HCEC 1CT (cell line): ENCODE results near the gene EXOC6B.
A peak's percentile ranks its signal among the peaks of the same experiment; 100 is the strongest.
"Not testable (repeated sequence)": the region's sequence is repeated elsewhere in the genome, so short reads cannot be mapped to it uniquely, and the experiment has no call there.

Source experiments
- DNase-seq: peaks from one replicate; pipeline ENCODE4 v3.0.0-alpha.2; 2017

EXOC6B gene

GRCh38 chr2:72602711-72603110 is 223.1 kb downstream of the EXOC6B start:
- DNase-seq, result no peak

DNA sequence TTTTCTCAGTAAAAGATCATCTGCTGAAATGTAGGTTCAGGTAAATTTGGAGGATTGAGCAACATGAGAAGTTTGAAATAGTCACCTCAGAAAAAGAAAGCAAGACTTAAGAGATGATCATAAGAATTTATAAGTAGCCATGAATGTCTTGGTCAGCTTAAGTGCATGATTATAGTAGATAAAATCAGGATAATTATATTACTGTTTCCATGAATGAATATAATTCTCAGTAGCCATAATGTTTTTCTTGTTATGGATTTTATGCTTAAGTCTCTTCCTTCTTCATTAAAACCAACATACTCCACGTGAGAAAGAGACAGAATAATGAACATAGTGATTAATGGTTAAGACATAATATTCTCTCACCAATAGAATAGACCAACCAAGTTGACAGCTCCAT is 223.7 kb downstream of the EXOC6B start:
- DNase-seq, result no peak

- not testable (repeated sequence) for DNase-seq
Measured at GRCh38 chr2:72583836-72584235, 242.0 kb downstream of the EXOC6B start.

DNA sequence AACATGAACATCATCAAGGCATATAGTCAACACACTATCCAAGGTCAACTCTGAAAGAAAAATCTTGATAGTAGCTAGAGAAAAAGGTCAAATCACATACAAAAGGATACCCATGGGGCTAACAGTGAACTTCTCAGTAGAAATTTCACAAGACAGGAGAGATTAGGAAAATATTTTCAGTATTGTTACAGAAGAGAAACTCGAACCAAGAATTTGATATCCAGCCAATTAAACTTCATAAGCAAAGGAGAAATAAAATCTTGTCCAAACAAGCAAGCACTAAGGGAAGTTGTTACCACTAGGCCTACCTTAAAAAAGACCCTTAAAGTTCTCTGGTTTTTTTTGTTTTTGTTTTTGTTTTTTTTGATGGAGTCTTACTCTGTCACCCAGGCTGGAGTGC is 242.5 kb downstream of the EXOC6B start:
- no peak for DNase-seq

DNA sequence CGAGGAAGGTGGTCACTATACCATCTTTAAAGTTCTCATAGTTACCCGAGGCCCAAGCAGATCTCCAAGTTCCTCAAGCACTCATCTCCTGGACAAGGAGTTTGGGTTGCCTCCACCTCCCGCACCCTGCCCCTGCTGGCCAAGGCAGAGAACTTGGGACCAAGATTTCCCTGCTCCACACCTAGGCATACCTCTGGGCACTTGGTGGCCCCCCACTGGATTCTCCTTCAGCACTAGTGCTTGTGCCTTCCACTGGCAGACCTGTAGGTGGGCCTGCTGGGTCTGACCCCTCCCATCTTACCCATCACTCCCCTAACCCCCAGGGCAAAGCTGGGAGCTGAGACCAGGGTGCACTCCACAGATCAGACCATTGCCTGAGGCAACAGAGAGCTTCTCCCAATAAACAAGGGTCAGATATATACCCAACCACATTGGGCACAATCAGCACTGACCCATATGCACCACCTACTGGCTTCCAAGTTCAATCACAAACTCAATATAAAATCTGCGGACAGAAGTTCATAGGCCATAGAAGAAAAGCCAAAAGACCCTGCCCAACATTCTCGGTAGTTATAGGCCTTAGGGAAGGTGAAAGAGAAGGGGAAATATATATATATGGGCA is 244.2 kb downstream of the EXOC6B start:
- DNase-seq, result no peak

DNA sequence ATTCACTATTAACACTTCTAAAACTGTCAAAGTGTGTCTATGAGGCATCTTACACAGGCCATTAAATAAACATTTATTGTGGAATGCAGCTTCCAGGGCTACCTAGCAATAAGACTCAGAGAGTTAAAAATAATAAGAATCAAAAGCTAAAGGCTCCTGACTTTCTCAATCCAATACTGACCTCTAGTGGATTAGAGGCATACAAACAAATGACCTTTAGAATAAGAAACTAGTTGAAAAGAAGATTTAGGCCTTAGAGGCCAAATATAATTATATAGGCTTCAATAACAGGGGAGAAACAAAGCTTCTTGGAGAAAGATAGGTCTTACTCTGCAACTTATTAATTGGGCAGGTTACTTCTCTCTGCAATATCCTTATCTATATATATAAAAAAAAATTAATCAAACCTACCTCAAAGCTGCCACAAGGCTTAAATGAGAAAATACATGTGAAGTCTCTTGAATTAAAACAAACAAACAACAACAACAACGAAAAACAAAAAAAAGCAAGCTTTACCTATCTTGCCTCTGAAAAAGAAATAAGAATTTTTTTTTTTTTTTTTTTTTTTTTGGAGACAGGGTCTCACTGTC is 246.1 kb downstream of the EXOC6B start:
- DNase-seq, result peak; percentile 65

DNA sequence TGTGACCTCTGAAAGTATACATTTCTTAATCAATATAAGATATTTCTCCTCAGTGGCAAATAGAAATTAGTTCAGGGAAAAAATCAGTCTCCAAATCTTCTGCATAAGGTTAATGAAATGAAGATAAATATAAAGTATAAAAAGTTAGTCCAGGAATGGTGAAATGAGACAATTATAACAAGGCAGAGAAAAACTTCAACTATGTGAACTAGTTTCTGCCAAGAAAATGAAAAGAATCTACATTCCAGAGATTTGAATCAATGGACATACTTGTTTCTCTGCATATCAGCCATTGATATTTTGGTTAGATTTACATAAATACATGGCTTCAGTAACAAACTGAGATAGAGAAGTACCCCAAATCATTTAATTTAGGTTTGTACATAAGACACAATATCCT is 249.0 kb downstream of the EXOC6B start:
- peak; percentile 39 for DNase-seq

DNA sequence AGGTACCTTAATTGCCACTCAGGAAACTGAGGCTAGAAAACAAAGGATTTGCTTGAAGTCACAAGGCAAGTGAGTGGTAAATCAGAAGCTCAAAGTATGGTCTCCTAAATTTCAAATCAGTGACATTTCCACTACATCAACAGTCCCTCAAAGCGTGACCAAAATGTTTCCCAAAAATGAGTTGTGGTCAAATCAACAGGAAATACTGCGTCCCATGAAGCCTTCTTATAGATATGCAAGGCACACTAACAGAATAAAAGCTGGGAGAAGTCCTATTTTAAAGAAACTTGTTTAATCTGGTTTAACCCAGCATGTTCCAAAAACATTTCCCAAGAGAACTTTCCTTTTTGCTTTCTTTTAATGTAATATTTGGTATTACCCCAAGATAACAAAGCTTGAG is 249.4 kb downstream of the EXOC6B start:
- DNase-seq, result no peak

GRCh38 chr2:72574886-72575285 is 250.9 kb downstream of the EXOC6B start:
- DNase-seq, result no peak

- DNase-seq, result no peak
Measured at GRCh38 chr2:72573232-72573631, 252.6 kb downstream of the EXOC6B start.

- DNase-seq, result no peak
Measured at GRCh38 chr2:72572501-72572900, 253.3 kb downstream of the EXOC6B start.

DNA sequence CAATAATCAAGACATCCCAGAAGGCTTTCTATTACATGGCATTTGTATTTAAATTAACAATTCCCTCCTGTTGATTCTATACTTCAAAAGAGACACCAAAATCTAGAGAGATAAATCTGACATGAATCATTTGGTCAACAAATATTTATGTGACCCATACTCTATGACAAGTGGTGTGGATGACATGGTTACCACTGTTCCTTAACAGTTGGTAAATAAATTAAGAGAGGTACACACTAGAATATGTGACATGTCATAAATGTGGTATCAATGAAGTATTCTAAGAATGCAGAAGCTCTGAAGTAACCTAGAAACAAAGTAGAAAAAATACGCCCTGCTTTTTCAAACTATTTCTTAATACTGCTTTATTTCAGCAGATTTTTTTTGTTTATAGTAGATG is 255.4 kb downstream of the EXOC6B start:
- peak; percentile 6 for DNase-seq

- no peak for DNase-seq
Measured at GRCh38 chr2:72562451-72563153, 263.2 kb downstream of the EXOC6B start.

- DNase-seq, result peak; percentile 80
Measured at GRCh38 chr2:72561621-72562318, 264.1 kb downstream of the EXOC6B start.

- DNase-seq, result no peak
Measured at GRCh38 chr2:72555943-72556342, 269.9 kb downstream of the EXOC6B start.

DNA sequence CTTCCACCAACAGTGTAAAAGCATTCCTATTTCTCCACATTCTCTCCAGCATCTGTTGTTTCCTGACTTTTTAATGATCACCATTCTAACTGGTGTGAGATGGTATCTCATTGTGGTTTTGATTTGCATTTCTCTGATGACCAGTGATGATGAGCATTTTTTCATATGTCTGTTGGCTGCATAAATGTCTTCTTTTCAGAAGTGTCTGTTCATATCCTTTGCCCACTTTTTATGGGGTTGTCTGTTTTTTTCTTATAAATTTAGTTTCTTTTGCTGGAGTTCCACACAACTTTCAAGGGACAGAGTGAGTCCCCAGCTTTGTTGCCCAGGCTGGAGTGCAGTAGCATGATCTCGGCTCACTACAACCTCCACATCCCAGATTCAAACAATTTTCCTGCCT is 270.5 kb downstream of the EXOC6B start:
- not testable (repeated sequence) for DNase-seq

DNA sequence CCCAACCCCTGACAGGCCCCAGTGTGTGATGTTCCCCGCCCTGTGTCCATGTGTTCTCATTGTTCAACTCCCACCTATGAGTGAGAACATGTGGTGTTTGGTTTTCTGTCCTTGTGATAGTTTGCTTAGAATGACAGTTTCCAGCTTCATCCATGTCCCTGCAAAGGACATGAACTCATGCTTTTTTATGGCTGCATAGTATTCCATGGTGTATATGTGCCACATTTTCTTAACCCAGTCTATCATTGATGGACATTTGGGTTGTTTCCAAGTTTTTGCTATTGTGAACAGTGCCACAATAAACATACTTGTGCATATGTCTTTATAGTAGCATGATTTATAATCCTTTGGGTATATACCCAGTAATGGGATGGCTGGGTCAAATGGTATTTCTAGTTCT is 270.9 kb downstream of the EXOC6B start:
- not testable (repeated sequence) for DNase-seq

DNA sequence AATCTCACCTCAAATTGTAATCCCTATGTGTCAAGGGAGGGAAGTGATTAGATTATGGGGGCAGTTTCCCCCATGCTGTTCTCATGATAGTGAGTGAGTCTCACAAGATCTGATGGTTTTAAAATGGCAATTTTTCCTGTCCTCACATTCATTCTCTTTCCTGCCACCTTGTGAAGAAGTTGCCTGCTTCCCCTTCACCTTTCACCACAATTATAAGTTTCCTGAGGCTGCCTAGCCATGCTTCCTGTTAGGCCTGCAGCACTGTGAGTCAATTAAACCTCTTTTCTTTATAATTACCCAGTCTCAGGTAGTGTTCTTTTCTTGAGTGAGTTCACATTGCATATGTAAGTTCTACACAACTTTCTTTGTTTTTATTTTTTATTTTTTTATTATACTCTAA is 271.5 kb downstream of the EXOC6B start:
- DNase-seq, result no peak

DNA sequence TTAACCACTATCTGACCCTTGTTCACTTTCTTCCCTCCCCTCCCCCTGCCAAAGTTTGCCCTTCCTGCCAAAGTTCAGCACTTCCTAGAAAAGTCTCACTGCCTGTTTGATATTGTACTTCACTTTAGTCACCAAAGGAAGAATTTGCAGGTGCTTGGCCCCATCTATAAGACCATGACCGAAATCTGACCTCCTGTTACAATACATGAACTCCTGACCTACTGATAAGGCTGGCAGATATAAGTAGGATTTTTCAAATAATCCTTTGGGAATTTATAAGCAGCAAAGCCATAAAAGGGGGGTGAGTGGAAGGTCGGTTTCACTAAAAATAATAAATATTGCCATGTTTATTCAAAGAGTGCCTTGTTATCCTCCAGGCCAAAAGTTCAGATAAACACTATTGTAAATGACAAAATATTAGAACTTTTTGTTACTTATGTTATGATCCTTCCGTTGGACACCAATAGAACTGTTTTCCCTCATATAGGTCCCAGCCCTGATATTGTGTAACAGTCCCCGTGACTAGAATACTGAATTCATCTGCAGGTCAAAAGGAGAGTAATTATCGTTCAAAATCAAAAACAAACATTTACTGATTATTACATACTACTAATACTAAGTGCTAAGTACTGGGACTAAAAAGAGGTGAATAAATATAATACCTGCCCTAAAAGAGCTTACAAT is 277.6 kb downstream of the EXOC6B start:
- DNase-seq, result no peak

- DNase-seq, result no peak
Measured at GRCh38 chr2:72545790-72546189, 280.0 kb downstream of the EXOC6B start.

DNA sequence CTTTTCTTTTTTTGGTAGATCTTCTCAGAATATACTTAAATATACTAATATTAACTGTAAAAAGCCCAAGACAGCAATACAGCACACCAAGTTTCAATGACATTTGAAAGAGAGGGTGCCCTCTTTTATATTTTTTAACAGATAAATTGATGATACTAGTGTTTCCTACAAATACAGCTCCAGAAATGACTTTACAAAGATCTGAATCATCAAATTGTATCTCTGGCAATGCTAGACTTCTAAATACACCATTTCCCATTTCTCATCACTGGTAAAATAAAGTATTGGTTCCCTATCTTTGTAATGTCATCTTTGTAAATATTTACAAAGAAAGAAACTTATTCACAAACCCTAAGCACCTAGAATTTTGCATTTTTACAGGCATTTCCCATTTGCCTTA is 281.3 kb downstream of the EXOC6B start:
- DNase-seq, result no peak

DNA sequence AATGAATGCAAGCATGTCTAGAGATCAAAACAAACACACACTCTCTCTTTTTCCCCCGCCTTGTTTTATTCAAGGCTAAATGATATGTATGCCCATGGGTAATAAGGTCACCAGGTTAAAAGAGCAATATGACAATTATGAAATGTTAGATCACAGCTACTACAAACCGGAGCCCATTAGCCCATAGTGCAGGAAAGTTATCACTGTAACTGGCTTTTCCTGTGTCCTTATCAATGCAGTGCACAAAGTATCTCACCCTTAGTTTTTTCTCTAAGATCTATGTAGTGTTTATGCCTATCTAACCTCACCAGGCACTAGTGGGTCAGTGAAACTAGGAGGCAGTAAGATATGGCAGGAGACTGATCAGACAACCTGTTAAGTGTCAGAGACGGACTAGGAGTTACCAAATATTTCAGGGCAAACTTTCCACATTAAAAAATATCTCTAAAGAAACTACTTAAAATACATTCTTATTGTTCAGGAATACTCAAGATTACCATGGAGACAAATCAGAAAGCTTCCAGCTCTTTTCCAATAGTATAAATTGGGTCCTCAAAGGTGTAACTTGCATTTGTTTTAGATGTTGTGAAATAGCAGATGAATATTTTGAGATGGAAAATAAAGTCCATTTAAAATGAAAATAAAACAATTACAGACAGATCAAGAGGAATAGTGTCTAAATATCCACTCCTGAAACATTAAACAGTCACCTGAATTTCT is 282.2 kb downstream of the EXOC6B start:
- DNase-seq, result no peak
